ENCODE data around the gene DDX11. TPM values are rescaled to one million over a fixed set of nuclear protein-coding genes. Genes with fewer than 3 reads are reported as not detected.
A peak's percentile ranks its signal among the peaks of the same experiment; 100 is the strongest.
"Not testable (repeated sequence)": the region's sequence is repeated elsewhere in the genome, so short reads cannot be mapped to it uniquely, and the experiment has no call there.

DDX11 gene
- total RNA-seq: 10 to 100 TPM; 16.8 to 26.5 (median 18.2) TPM

DNA sequence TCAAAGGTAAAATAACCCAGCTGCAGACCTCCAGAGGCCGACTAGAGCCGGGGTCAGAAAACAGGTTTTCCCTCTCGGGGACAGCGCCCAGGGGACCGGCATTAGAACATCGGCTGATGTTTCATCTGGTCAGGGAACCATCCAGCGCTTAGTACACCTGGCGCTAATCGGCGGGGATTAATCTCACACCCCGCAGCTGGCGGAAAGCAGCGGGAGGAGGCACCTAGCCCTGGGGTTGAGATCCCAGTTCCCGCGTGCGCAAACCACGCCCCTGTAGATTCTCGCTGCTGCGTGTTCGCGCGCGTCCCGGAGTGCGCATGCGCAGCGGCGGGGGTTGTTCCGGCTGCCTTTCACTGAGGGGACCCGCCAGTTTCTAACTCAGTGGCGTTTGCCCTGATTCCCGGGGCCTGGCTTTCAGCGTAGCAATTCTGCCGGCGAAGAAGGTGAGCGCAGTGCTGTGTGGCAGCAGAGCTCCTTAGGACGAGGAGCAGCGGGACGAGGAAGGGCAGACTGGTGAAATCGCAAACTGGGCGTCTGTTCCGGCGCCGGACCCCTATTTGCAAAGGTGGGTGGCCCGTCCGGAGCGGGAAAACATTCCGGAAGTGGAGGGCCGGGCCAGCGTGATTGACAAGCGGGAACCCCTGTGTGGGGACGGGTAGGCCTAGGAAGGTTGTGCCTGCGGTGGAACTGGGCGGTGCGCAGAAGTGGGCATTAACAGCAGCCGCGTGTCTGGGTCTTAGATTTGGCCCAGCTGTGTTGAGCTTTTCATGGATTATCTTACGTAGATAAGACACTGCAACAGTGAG is at the start of gene DDX11:
DDX11 (plus strand) TSS at position 334 of the 806 bp plus-strand sequence. CDS start 4,534 bp downstream, outside the sequence.
- DNase-seq (ENCODE audit: low spot score in 2 of 2): peak; percentile 85 to 88
- H3K27me3 ChIP-seq; H3K9me3 ChIP-seq; H3K4me1 ChIP-seq; H3K36me3 ChIP-seq; intact Hi-C loops (cut with DNase I; ENCODE audit: low total_unique reads): not testable (repeated sequence)
- Histone ChIP-seq H3K27ac (peak within 1 kb of the TSS; percentile 54 to 85), H3K4me3 (peak within 1 kb of the TSS; percentile 54 to 72 (median 56))
- peak in 2 of 3 donors; percentile 16 to 17 for TF ChIP-seq POLR2AphosphoS5 (IDR thresholded peaks at IDR 0.05)

DNA sequence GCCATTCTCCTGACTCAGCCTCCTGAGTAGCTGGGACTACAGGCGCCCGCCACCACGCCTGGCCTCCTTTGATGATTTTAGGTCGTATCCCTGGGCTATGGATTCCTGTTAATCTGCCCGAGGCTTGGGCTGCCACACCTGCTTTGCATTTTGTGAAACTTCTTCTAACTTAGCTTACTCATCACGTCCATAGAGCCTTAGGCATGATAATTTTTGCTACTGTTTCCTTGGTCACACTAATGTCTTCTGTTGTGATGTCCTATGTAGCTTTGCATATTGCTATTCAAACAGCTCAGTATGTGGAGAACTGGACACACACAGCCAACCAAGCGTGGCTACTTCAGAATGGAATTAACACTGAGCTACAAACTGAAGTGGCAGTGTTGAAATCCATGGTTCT is 47.5 kb upstream of the DDX11 start:
- Histone ChIP-seq H3K4me1 (no peaks in the 10 kb centered on the region), H3K9me3 (no peaks in the 10 kb centered on the region), H3K27ac (no peak overlapping the region), H3K4me3 (no peak overlapping the region), H3K27me3 (no peaks in the 10 kb centered on the region), H3K36me3 (no peaks in the 10 kb centered on the region)
- TF ChIP-seq, protein P1, sequence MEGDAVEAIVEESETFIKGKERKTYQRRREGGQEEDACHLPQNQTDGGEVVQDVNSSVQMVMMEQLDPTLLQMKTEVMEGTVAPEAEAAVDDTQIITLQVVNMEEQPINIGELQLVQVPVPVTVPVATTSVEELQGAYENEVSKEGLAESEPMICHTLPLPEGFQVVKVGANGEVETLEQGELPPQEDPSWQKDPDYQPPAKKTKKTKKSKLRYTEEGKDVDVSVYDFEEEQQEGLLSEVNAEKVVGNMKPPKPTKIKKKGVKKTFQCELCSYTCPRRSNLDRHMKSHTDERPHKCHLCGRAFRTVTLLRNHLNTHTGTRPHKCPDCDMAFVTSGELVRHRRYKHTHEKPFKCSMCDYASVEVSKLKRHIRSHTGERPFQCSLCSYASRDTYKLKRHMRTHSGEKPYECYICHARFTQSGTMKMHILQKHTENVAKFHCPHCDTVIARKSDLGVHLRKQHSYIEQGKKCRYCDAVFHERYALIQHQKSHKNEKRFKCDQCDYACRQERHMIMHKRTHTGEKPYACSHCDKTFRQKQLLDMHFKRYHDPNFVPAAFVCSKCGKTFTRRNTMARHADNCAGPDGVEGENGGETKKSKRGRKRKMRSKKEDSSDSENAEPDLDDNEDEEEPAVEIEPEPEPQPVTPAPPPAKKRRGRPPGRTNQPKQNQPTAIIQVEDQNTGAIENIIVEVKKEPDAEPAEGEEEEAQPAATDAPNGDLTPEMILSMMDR (IDR thresholded peaks at IDR 0.05): no peak
- TF ChIP-seq POLR2AphosphoS5 (IDR thresholded peaks at IDR 0.05) (no peak), POLR2A (IDR thresholded peaks at IDR 0.05) (no peak)
- no peak for DNase-seq (ENCODE audit: low spot score in 2 of 2)
- intact Hi-C loops (cut with DNase I; ENCODE audit: low total_unique reads): no loop called here

DNA sequence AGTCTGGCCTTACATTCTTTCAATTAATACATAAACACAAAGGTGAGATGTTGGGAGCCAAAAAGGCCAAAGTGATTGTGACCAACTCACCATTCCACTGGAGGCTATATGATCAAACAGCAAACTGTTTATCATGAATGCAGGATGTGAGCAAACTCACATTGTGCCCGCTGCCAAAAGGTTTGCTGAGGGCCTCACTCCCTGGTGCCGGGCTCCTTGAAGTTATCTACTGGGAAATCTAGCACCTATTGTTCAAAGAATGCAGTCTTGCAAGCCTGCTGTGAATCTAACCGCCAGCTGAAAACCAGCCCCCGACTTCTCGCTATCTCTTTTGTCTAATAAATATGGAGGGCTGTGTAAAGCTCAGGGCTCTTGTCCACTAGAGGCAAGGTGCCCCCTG is 46.7 kb upstream of the DDX11 start:
- intact Hi-C loops (cut with DNase I; ENCODE audit: low total_unique reads); H3K27ac ChIP-seq; H3K9me3 ChIP-seq; H3K4me1 ChIP-seq; DNase-seq (ENCODE audit: low spot score in 2 of 2); H3K4me3 ChIP-seq; H3K36me3 ChIP-seq; H3K27me3 ChIP-seq: not testable (repeated sequence)

DNA sequence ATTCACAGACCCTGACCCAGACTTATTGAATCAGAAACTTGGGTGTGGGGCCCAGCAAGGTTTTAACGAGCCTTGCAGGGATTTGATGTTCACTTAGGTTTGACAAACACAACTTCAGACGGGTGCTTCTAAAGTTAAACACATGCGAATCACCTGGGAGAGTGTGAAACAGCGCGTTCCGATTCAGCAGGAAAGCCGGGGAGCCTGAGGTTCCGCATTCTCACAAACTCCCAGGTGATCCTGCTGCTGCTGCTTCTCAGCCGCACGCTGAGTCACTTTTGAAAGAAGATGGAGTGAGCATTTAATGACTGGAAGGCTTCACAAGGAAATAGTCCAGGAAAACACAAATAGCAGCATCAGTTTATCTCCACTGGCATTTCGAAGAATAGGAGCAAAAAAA is 44.2 kb upstream of the DDX11 start:
- Histone ChIP-seq H3K4me3 (no peak overlapping the region), H3K9me3 (no peaks in the 10 kb centered on the region), H3K36me3 (no peaks in the 10 kb centered on the region), H3K27ac (no peak overlapping the region), H3K4me1 (no peaks in the 10 kb centered on the region), H3K27me3 (no peaks in the 10 kb centered on the region)
- no peak for TF ChIP-seq POLR2A (IDR thresholded peaks at IDR 0.05)
- no peak for TF ChIP-seq POLR2AphosphoS5 (IDR thresholded peaks at IDR 0.05)
- TF ChIP-seq, protein P1 (IDR thresholded peaks at IDR 0.05): no peak
- no peak for DNase-seq (ENCODE audit: low spot score in 2 of 2)
- intact Hi-C loops (cut with DNase I; ENCODE audit: low total_unique reads): no loop called here

DNA sequence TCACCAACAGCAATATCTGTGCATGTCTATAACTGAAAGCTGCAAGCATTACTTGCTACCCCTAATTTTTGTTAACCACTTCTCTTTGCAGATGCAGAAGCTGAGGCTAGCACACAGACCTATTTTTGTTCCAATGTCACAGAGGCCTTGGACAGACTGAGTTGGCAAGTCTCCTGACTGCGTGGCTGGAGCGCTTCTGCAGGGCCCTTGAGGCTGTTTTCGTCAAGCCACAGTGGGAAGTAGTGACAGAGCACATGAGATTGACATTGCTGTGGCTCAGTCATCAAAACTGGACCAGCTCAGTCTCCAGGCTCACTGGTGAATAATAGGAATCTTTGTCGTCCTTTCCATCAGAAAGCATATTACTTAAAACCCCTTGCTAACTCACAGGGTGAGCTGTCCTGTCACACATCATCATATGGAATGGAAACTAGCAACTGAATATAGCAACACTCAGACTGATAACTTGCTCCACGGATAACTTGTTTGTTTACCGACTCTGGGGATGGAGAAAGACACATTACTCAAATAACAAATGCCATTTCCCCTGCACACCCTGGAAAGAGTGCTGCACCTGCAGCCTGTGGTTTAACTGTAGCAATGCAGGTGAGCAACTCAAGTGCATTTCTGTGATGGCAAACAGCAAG is 43.6 kb upstream of the DDX11 start:
- no peak for DNase-seq (ENCODE audit: low spot score in 2 of 2)
- H3K9me3 ChIP-seq: no peaks in the 10 kb centered on the region
- TF ChIP-seq POLR2AphosphoS5 (IDR thresholded peaks at IDR 0.05): no peak
- TF ChIP-seq POLR2A (IDR thresholded peaks at IDR 0.05): no peak
- TF ChIP-seq, protein P1 (IDR thresholded peaks at IDR 0.05): no peak

DNA sequence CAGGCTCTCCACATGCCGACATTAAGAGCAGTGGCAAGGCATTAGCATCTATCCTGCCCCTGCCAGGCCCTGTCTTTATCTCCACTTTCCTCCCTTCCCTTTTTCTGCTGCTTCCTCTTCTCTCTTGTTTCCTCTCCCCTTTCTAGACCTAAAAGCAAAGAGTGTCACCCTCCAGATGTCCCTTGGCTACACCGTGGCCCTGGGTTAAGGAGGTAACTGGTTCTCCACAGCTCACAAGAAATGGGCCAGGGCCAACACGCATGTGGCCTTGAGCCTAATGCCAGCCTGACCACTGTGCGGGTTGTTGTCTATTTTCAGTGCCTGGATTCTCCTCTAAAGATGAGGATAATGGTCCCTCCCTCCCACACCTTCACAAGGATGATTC is 41.7 kb upstream of the DDX11 start:
- no peak overlapping the region for H3K27ac ChIP-seq
- H3K9me3 ChIP-seq: no peaks in the 10 kb centered on the region
- TF ChIP-seq POLR2AphosphoS5 (IDR thresholded peaks at IDR 0.05) (no peak), POLR2A (IDR thresholded peaks at IDR 0.05) (no peak)
- TF ChIP-seq, protein P1 (IDR thresholded peaks at IDR 0.05): no peak
- intact Hi-C loops (cut with DNase I; ENCODE audit: low total_unique reads): no loop called here
- no peak for DNase-seq (ENCODE audit: low spot score in 2 of 2)
- H3K36me3 ChIP-seq: no peaks in the 10 kb centered on the region
- H3K4me3 ChIP-seq: no peak overlapping the region
- H3K27me3 ChIP-seq: no peaks in the 10 kb centered on the region
- H3K4me1 ChIP-seq: no peaks in the 10 kb centered on the region

More for the DNA sequence above, 43.6 kb upstream of the DDX11 start:
- intact Hi-C loops (cut with DNase I; ENCODE audit: low total_unique reads): no loop called here
- no peaks in the 10 kb centered on the region for H3K36me3 ChIP-seq
- H3K27me3 ChIP-seq: no peaks in the 10 kb centered on the region
- no peaks in the 10 kb centered on the region for H3K4me1 ChIP-seq
- no peak overlapping the region for H3K4me3 ChIP-seq
- no peak overlapping the region for H3K27ac ChIP-seq
